Measurements from ENCODE around the gene LRRC31.

Gene LRRC31

GRCh38 chr3:169813278-169813677 is 56.5 kb downstream of the LRRC31 start:
- DNase-seq (ENCODE audit: low read depth in 2 of 2), result no peak

- peak; percentile 21 to 46 for DNase-seq (ENCODE audit: low read depth in 2 of 2)
These were observed 57.2 kb downstream of the LRRC31 start, which contains the start of the genes LRRC34 and LRRIQ4 for GRCh38 chr3:169812332-169813235. LRRC34 (minus strand) TSS chr3:169812904; CDS start chr3:169812548, 356 bp downstream. LRRIQ4 (plus strand) TSS chr3:169812870; CDS start chr3:169821922, 9,052 bp downstream.

GRCh38 chr3:169811631-169812331 is 58.0 kb downstream of the LRRC31 start:
- DNase-seq (ENCODE audit: low read depth in 2 of 2), result no peak

DNA sequence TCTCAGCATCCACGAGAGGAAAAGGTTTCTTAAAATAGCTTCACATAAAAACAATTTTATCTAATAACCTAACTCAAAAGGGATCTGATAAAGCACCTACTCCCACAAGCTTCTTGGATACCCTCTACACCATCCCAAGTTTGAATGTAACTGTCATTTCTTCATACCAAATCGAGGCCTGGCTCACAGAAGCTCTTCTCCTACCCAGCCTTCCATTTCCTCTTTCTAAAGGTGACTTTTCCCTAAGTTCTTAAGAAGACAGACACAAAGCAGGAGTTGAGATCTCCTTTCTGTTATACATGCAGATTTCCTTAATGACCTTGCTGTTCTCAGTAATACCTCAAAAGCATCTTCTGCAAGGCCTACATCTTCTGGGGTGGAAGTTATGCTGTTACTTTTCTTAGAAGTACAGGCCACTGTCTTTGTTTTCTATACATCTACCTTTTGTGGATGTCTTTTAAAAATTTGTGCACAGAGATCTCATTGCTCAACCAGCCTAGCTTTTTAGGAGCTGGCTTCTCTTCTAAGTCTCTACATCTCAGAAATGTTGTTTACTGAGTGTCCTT is 60.4 kb downstream of the LRRC31 start:
- no peak for DNase-seq (ENCODE audit: low read depth in 2 of 2)

- DNase-seq (ENCODE audit: low read depth in 2 of 2), result no peak
These were observed 65.1 kb downstream of the LRRC31 start for GRCh38 chr3:169804681-169805080.

DNA sequence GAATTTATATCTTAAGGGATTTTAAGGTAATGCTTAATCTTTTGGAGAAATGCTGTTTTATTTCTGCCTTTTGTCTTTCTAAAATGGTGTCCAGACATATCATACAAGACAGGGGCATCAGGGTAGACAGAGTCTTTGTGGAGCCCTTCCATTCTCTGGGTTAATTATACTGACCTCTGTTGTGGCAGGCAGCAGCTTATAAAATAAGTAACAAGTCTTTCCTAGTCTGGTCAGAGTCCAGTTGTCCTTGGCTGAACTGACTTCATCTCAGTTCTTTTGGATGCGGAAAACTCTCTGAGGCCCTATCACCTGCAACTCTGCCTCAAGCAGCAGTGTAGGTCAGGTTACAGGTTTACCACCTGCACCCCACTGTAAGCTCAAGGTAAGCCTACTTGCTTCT is 77.4 kb downstream of the LRRC31 start:
- DNase-seq (ENCODE audit: low read depth in 2 of 2), result no peak

DNA sequence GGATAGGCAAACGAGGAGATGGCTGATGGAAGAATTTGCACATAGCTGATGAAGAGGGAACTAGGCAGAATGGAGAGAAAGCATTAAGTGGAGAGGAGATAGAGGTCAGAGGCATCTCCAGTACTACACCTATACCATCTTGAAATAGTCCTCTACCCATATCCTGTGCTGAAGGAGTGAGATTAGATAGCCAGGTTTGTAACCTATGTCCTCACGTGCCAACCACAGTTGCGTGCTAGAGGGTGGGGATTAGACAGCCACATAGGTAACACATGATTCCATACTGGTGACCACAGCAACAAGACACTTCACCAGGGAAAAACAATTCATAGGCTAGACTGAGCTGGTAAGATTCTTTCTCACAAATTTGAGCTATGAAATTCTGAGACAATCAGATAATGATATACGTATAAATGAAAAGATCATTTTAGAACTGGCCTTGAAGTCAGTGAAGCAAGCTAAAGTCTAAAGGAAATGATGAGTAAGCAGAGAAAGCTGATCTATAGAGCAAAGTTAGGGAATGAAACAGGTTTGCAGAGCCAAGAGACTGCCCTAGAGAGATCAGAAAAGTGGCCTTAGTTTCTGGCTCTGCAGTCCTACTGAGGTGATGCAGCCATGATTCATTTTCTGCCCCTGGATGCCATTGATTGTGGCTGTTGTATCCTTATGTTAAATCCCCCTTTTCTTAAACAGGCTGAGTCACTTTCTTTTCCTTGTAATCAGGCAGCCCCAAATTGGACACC is 78.9 kb downstream of the LRRC31 start:
- DNase-seq (ENCODE audit: low read depth in 2 of 2), result no peak

DNA sequence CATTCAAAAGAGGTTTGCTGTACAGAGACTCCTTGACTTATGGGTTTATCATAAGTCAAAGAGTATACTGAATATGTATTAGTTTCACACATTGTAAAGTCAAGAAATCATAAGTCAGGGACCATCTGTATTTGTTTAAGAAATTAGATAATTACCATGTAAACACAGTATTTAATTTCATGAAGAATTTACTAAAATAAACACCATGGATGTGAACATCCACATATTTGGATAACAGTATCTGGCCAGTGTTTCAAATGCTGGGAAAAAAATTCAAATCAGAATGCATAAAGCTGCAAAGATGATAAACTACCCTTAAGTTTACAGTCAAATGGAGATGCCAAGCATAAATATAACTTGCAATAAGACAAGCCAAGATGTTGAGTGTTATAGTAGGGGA is 79.5 kb downstream of the LRRC31 start:
- DNase-seq (ENCODE audit: low read depth in 2 of 2), result no peak

All from stimulated activated CD8-positive, alpha-beta memory T cell treated with anti-CD3 and anti-CD28 coated beads, Interleukin-2, amount 100 ng/mL, for 1 hour (primary cell).